Activated CD4-positive, alpha-beta memory T cell treated with anti-CD3 and anti-CD28 coated beads, Interleukin-2, amount 10 ng/mL, durations not matched to agents 7 days and 5 days (primary cell): ENCODE results near the gene ZNF428. TPM values are rescaled to one million over a fixed set of nuclear protein-coding genes. Genes with fewer than 3 reads are reported as not detected.

ENCODE experiments used
- CTCF ChIA-PET: fragments of 350-600 bp; sonication (Branson Sonifier 250); formaldehyde crosslinking; loops from one replicate; lab custom pipeline; 2021; ENCODE audit warnings: antibody characterized with exemption, inconsistent platforms; lab: Charles Lee
- POLR2A ChIA-PET: fragments of 350-600 bp; sonication (Branson Sonifier 250); formaldehyde crosslinking; loops from one replicate; lab custom pipeline; 2021; ENCODE audit warnings: antibody characterized with exemption; lab: Charles Lee
- DNase-seq: peaks from one replicate; pipeline ENCODE4 v3.0.0-alpha.2; 2020
- H3K27ac Mint-ChIP-seq: one replicate; pipeline ENCODE4 v1.8.0; 2021; ENCODE audit warnings: mild to moderate bottlenecking, mixed read lengths
- H3K27me3 Mint-ChIP-seq: one replicate; pipeline ENCODE4 v1.8.0; 2021; ENCODE audit warnings: mixed read lengths
- H3K36me3 Mint-ChIP-seq: one replicate; pipeline ENCODE4 v1.8.0; 2021; ENCODE audit warnings: low read depth, mixed read lengths
- H3K4me1 Mint-ChIP-seq: one replicate; pipeline ENCODE4 v1.8.0; 2021; ENCODE audit warnings: mixed read lengths
- H3K4me3 Mint-ChIP-seq: one replicate; pipeline ENCODE4 v1.8.0; 2021; ENCODE audit warnings: mild to moderate bottlenecking, mixed read lengths
- H3K9me3 Mint-ChIP-seq: one replicate; pipeline ENCODE4 v1.8.0; 2021; ENCODE audit warnings: mixed read lengths
- total RNA-seq, 2 experiments: library from RNA; stranded (reverse); gene quantifications; one replicate each; pipeline ENCODE4 v1.2.3, GENCODE V29; 2021

The ZNF428 gene
- total RNA-seq, 2 experiments from 2014 or later = 19.7 to 20.6 TPM

DNA sequence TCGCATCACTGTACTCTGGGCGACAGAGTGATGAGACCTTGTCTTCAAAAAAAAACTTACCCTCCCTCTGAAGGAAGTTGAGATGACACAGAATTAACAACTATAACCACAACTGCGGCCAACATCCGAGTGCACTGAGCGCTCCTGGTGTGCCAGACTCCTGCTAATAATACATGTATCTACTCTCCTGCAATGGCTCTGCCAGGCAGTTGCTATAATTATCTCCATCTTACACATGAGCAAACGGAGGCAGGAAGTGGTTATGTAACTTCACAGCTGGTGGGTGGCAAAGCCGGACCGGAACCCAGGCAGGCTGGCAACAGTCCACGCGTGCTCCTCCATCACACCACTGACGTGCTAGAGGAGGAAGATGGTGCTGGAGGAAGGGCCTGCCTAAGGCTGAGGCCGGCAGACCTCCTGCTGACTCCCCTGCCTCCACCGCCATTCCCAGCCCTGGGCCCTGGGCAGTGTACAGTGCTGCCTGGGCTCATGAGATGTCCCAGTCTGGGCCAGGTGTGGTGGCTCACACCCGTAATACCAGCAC is 56.7 kb downstream of the ZNF428 start:
- H3K4me1 Mint-ChIP-seq = peaks cover 45% of the 10 kb centered on the region
- no peaks in the 10 kb centered on the region for H3K9me3 Mint-ChIP-seq
- H3K27ac Mint-ChIP-seq = peak overlapping the region; percentile 99
- ChIA-PET POLR2A (interaction anchor here (0.6 to 2.3 kb wide), 7 partner anchors 9 to 191 kb away, joined by 3 to 11 read pairs (median 4); partner anchors contain the start of genes PINLYP, XRCC1, ZNF575 and ZNF576), CTCF (interaction anchor here (1.4 to 14.8 kb wide), 2 partner anchors 7 to 33 kb away, joined by 8 to 208 read pairs; partner anchors contain the start of genes IRGQ and ZNF576)
- peaks cover 35% of the 10 kb centered on the region for H3K36me3 Mint-ChIP-seq
- DNase-seq = peak; percentile 85
- peak overlapping the region; percentile 54 for H3K4me3 Mint-ChIP-seq
- H3K27me3 Mint-ChIP-seq = no peaks in the 10 kb centered on the region

- H3K4me1 Mint-ChIP-seq = peaks cover 45% of the 10 kb centered on the region
Measured at GRCh38 chr19:43562226-43562697, 57.2 kb downstream of the ZNF428 start.

DNA sequence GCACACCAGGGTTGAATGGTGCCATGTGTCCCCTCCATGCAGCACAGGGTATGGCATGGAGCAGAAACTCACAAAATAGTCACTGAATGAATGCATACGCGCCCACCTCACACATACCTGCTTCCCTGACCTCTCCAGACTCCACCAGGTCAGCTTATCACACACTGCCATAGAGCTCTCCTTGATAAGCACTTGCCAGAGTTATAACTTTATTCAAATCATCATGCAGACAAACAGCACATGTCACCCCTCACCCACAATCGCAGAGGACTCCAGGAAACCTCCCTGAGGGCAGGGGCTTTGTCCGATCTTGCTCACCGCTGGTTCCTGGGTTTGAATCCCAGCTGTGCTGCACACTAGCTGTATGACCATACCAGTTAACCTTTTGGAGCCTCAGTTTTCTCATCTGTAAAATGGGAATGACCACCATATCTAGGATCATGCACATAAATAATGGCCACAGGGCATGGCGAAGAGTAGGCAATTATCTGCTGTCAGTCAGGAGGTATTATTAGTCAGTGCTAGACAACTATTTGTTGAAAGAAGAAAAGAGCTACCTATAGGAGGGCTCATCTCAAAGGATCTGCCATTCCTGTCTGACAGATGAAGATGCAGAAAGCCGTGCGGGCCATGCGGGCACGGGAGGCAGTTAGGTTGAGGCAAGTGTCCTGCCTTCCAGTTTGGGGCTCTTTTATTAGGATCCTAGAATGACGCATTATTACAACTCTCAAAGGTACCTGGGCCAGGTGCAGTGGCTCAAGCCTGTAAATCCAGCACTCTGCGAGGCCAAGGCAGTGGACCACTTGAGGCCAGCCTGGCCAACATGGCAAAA is 58.1 kb downstream of the ZNF428 start:
- Mint-ChIP-seq H3K9me3 (no peaks in the 10 kb centered on the region), H3K4me1 (peaks cover 42% of the 10 kb centered on the region)

More at GRCh38 chr19:43562226-43562697, 57.2 kb downstream of the ZNF428 start:
- ChIA-PET CTCF (interaction anchor here (0.7 to 14.8 kb wide), 2 partner anchors 10 to 34 kb away, joined by 3 to 208 read pairs; partner anchors contain the start of genes IRGQ and ZNF576), POLR2A (interaction anchor here (1.1 to 2.3 kb wide), 5 partner anchors 9 to 33 kb away, joined by 3 to 11 read pairs (median 4); partner anchors contain the start of genes PINLYP, XRCC1 and ZNF575)
- Mint-ChIP-seq H3K9me3 (no peaks in the 10 kb centered on the region), H3K4me3 (peak overlapping the region; percentile 54), H3K36me3 (peaks cover 35% of the 10 kb centered on the region), H3K27ac (peak overlapping the region; percentile 99), H3K27me3 (no peaks in the 10 kb centered on the region)
- DNase-seq = no peak

GRCh38 chr19:43560687-43561086 is 58.7 kb downstream of the ZNF428 start:
- Mint-ChIP-seq H3K27ac (peak overlapping the region; percentile 99), H3K9me3 (no peaks in the 10 kb centered on the region), H3K4me1 (peaks cover 42% of the 10 kb centered on the region), H3K27me3 (no peaks in the 10 kb centered on the region), H3K36me3 (peaks cover 35% of the 10 kb centered on the region), H3K4me3 (no peak overlapping the region)
- DNase-seq = no peak
- ChIA-PET CTCF (interaction anchor here (1.0 to 14.8 kb wide), 2 partner anchors 35 to 114 kb away, joined by 3 to 208 read pairs; partner anchors contain the start of genes IRGQ and ZNF576), POLR2A (interaction anchor here (1.1 kb wide), 1 partner anchor 14 kb away, joined by 3 read pairs; no protein-coding TSS in a partner anchor)

More for the DNA sequence above, 58.1 kb downstream of the ZNF428 start:
- no peaks in the 10 kb centered on the region for H3K27me3 Mint-ChIP-seq
- H3K4me3 Mint-ChIP-seq = no peak overlapping the region
- POLR2A ChIA-PET = interaction anchor here (1.1 to 1.7 kb wide), 3 partner anchors 13 to 34 kb away, joined by 3 to 11 read pairs (median 3); no protein-coding TSS in a partner anchor
- H3K27ac Mint-ChIP-seq = peak overlapping the region; percentile 99
- no peak for DNase-seq
- CTCF ChIA-PET = interaction anchor here (0.6 to 14.8 kb wide), 5 partner anchors 9 to 114 kb away, joined by 3 to 208 read pairs (median 3); partner anchors contain the start of genes IRGQ and ZNF576
- peaks cover 35% of the 10 kb centered on the region for H3K36me3 Mint-ChIP-seq

Other genes starting within 250 kb of the ZNF428 start
- gene TEX101, start 204.7 kb downstream of the ZNF428 start, total RNA-seq = not detected
- 1 to 10 TPM in 1 of 2 experiments, under 1 TPM in 1; 0.63 to 1.0 TPM for gene LYPD3, start 154.0 kb downstream of the ZNF428 start, total RNA-seq
- 10 to 100 TPM; 12.0 to 15.2 TPM for gene PHLDB3, start 114.9 kb downstream of the ZNF428 start, total RNA-seq
- gene ETHE1, start 92.4 kb downstream of the ZNF428 start, total RNA-seq = 10 to 100 TPM; 90.7 to 91.1 TPM
- 1 to 10 TPM; 4.1 to 4.8 TPM for gene ZNF575, start 86.4 kb downstream of the ZNF428 start, total RNA-seq
- gene XRCC1, start 44.1 kb downstream of the ZNF428 start, total RNA-seq = 10 to 100 TPM; 42.5 to 46.1 TPM
- gene PINLYP, start 43.8 kb downstream of the ZNF428 start, total RNA-seq = 1 to 10 TPM; 3.7 to 4.4 TPM
- 10 to 100 TPM; 15.3 to 16.5 TPM for gene IRGQ, start 23.5 kb downstream of the ZNF428 start, total RNA-seq
- gene ZNF576, start 23.0 kb downstream of the ZNF428 start, total RNA-seq = 10 to 100 TPM; 13.2 to 13.5 TPM
- gene SRRM5, start 7.5 kb downstream of the ZNF428 start, total RNA-seq = under 1 TPM; 0.28 to 0.45 TPM
- under 1 TPM; 0.43 to 0.60 TPM for gene CADM4, start 20.2 kb upstream of the ZNF428 start, total RNA-seq
- gene PLAUR, start 50.5 kb upstream of the ZNF428 start, total RNA-seq = 10 to 100 TPM; 29.2 to 29.3 TPM
- gene IRGC, start 96.4 kb upstream of the ZNF428 start, total RNA-seq = not detected
- 10 to 100 TPM; 58.1 to 64.6 TPM for gene SMG9, start 135.3 kb upstream of the ZNF428 start, total RNA-seq
- 10 to 100 TPM; 71.7 to 72.3 TPM for gene KCNN4, start 161.3 kb upstream of the ZNF428 start, total RNA-seq
- under 1 TPM; 0.70 to 0.71 TPM for gene LYPD5, start 182.8 kb upstream of the ZNF428 start, total RNA-seq
- 1 to 10 TPM; 6.5 to 6.8 TPM for gene ZNF283, start 207.7 kb upstream of the ZNF428 start, total RNA-seq